GM12872 (cell line): ENCODE results near the gene HSH2D.

Source experiments
- TF ChIP-seq, protein P1 (sequence below): IDR thresholded peaks from 3 replicates; pipeline ENCODE4 v1.5.1; 2011; ENCODE audit warnings: low read depth, mild to moderate bottlenecking, low read length, moderate library complexity; ENCODE audit not compliant: insufficient read depth

Gene HSH2D

DNA sequence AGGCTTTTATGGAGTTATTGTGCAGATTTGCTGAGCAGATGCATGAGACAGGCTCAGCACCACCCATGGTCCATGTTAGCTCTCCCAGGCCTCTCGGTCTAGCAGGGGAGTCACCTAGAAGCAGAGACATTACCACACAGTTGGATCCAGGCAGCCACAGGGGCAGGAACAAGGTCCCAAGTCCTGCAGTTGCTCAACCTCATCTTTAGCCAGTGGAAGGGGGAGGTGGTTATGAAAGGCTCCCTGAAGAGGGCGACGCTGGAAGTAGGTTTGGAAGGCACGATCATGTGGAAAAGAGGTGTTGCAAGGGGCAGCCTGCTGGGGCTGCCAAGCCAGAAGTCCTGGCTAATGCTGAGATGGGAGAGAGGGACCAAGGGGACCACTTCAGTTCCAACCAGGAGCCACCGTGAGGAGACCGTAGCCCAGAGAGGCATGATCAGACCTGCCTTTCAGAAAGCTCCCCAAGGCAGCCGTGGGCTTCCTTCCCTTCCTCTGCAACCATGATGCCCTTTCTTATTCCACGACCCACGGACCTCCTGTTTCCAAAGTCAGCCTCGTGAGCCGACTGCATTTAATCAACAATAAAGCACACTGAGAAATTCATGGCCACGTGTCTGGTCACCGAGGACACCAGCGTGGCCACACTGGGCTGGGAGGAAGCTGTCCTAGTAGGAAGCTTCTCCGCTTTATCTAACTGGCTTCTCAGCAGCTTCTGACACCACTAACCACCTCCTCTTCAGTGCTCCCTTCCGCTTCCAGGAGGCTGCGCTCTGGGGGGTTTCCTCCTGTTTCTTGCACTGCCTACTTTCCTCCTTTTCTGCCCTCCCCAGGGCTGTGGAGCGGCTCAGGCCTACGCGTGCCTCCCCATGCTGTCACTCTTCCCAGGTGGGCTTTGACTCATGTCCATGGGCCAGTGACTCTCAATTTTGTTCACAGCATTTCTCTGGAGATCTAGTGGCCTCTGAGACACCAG is 56.8 kb downstream of the HSH2D start:
- TF ChIP-seq, protein P1, sequence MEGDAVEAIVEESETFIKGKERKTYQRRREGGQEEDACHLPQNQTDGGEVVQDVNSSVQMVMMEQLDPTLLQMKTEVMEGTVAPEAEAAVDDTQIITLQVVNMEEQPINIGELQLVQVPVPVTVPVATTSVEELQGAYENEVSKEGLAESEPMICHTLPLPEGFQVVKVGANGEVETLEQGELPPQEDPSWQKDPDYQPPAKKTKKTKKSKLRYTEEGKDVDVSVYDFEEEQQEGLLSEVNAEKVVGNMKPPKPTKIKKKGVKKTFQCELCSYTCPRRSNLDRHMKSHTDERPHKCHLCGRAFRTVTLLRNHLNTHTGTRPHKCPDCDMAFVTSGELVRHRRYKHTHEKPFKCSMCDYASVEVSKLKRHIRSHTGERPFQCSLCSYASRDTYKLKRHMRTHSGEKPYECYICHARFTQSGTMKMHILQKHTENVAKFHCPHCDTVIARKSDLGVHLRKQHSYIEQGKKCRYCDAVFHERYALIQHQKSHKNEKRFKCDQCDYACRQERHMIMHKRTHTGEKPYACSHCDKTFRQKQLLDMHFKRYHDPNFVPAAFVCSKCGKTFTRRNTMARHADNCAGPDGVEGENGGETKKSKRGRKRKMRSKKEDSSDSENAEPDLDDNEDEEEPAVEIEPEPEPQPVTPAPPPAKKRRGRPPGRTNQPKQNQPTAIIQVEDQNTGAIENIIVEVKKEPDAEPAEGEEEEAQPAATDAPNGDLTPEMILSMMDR = no peak

DNA sequence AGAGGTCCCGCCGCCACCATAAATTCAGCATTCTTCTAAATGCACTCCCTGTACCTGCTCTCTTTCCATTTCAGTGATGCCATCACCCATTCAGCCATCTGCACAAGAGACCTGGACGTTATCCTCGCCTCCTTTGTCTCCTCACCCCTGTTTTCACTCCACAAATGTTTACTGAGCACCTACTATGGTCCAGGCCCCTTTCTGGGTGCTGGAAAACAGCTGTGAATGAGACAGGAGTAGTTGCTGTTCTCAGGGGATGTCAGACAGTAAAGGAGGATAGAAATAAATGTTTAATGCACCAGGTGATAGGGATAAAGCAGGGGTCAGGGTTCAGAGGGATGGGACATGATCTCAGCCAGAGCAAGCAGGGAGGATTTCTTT is 57.5 kb downstream of the HSH2D start:
- TF ChIP-seq, protein P1 = no peak

DNA sequence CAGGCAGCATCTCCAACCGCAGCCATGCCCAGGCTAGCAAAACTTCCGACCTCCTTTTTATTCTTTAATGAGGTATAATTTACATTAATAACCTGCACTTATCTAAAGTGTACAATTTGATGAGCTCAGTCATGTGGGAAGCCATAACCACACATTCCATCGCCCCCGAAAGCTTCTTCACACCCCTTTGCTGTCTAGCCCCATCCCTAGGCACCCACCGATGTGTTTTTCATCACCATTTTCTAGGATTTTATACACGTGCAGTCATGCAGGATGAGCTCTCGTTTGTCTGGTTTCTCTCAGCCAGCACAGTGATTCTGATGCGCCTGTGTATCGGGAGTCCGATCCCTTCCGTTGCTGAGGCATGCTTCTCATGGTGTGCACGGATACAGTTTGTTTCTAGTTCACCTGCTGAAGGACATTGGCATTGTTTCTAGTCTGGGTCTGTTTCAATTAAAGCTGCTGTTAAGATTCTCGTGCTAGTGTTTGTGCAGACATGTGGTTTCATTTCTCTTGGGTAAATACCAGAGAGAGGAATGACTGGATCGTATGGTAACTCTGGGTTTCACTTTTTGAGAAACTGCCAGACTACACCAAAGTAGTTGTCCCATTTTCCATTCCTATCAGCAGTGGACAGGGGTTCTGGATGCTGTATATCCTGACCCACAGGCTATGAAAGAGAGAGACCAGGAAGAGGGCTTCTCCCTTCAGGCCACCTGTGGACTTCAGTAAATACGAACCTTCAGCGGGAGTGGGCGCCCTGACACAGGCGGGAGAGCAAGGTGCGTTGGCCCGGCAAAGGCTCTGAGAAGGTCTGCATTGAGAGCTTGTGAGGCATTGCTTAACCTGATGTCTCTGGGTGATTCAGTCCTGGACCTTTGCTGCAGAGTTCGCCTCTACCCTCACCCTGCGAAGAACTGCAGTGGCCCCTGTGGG is 59.1 kb downstream of the HSH2D start:
- TF ChIP-seq, protein P1 = no peak

DNA sequence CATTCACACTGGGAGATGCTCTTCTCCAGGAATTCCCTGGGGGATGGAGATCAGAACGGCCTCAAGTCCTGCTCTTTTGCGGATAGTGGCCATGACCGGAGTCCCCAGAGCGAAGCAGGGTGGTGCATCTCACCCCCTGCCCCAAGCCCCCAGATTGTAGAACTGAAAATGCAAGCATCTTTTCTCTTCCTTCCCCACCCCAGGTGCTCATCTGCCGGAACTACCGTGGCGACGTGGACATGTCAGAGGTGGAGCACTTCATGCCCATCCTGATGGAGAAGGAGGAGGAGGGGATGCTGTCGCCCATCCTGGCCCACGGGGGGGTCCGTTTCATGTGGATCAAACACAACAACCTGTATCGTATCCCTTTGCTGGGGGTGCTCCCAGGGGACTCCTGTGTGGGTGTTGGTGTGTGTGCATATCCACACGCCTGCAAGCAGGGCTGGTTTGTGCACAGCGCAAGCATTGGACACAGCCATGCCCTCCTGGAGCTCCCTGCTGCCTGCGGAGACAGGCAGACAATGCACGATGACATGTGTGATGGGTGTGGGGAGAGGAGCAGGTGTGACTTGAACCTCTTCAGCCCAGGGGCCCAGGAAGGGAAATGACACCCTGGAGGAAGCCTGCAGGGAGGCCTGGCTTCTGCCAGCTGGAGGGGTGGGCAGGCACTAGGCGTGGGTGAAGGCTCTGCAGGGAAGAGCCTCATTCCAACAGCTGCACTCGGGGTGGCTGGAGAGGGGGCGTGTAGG is 59.9 kb downstream of the HSH2D start:
- TF ChIP-seq, protein P1 = no peak

DNA sequence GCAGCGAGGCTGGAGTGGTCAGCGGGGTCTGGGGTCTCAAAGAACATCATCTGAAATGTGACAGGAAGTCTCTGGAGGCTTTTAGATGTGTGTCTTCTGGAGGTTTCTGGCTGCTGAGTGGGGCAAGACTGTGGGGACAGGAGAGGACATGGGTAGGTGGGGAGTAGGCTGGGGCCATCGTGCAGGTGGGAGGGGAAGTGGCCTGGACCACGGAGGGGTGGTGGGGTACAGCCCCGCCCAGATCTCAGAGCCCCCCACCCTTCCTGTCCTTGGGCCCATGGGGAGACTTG is 60.5 kb downstream of the HSH2D start:
- TF ChIP-seq, protein P1 = no peak

DNA sequence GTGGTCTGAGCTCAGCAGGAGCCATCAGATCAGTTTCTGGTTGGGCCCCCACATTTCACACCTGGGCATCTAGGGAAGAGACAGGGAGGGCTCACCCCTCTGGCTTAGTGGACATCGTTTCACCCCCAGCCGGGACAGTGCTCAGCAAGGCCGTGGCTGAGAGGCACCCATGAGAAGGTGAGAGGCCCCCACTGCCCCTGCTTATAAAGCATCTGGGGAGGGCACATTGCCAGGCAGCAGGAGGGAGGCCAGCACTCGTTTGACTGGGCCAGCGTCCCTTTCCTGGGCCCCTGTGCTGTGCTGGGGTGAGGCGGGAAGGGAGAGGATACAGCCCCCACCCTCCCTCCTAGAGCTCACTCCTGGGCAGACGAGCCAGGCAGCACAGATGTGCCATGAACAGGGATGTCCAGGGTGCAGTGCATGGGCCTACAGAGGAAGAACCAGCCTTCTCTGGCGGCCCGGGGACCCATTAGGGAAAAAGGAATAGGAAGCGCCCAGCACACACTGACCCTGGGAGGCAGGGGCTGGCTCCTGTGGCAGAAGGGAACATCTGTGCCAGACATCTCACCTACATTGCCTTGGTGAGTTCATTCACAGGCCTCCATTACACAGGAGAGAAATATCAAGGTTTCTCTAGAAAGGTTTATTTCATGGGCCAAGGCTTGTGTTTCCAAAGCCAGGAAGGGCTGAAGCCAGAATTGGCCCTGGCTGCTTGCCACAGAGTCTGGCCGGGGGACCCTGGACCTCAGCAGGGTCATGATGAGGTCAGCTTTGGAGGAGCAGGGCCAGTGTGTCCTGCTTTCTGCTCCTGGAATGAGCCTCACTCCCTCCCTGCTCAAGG is 61.9 kb downstream of the HSH2D start:
- TF ChIP-seq, protein P1 = no peak
